Esophagus muscularis mucosa (tissue), 3 donors: ENCODE data around the gene MTUS2.
A peak's percentile ranks its signal among the peaks of the same experiment; 100 is the strongest.

Experiments
- POLR2A ChIP-seq: fragments of 450-650 bp; IDR thresholded peaks from one replicate; pipeline ENCODE4 v1.6.1; 2017; ENCODE audit warnings: antibody characterized with exemption, moderate library complexity, mild to moderate bottlenecking, low read depth
- TF ChIP-seq, protein P1 (sequence below), 3 experiments: fragments of 200-600 bp in 2 of 3; fragments of 450-650 bp in 1 of 3; sonication (generic) in 2 of 3; IDR thresholded peaks; one replicate each; pipeline ENCODE4 v1.5.1; 2017 to 2019; ENCODE audit warnings: antibody characterized with exemption in 3 of 3, mild to moderate bottlenecking in 2 of 3, moderate library complexity in 1 of 3

DNA sequence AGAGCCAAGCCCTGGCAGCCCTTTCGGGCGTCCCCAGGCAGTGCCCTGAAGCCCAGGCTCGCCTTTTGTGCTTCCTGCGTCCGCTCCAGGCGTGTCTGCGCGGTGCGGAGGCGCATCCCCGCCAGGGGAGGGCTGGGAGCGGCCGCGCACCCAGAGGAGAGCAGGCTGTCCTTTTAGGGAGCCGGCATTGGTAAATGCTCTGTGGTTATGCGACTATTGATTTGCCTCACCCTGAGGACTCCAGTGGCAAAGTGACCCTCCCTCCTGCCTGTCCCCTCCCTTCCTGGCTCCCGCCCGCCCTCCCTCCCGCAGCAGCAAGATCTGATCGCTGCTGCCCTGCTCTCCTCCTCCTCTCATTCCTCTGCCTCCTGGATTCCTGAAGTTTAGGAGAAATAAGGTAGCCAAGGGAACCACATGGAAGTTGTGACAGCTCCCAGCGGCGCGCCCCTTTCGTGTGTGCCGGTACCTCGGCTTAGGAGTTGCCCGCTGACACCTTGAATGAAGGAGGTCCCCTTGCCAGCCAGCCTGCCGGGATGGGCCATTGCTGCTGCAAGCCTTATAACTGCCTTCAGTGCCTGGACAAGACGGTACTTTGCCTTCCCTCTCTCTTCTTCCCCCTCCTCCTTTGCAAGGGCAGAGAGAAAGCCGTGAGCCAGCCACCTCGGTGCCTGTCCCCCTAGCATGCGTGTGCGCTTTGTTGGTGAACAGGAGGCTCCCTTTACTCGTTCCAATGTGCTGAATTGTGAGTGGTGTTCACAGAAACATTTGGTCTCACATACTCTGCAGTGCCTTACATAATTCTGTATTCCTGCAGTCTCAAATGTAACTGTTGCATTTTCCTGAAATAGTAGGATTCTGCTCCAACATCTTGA, 608.4 kb downstream of the MTUS2 start:
- no peak for TF ChIP-seq POLR2A
- TF ChIP-seq, protein P1, sequence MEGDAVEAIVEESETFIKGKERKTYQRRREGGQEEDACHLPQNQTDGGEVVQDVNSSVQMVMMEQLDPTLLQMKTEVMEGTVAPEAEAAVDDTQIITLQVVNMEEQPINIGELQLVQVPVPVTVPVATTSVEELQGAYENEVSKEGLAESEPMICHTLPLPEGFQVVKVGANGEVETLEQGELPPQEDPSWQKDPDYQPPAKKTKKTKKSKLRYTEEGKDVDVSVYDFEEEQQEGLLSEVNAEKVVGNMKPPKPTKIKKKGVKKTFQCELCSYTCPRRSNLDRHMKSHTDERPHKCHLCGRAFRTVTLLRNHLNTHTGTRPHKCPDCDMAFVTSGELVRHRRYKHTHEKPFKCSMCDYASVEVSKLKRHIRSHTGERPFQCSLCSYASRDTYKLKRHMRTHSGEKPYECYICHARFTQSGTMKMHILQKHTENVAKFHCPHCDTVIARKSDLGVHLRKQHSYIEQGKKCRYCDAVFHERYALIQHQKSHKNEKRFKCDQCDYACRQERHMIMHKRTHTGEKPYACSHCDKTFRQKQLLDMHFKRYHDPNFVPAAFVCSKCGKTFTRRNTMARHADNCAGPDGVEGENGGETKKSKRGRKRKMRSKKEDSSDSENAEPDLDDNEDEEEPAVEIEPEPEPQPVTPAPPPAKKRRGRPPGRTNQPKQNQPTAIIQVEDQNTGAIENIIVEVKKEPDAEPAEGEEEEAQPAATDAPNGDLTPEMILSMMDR (IDR thresholded peaks at IDR 0.05), result peak in 1 of 3 experiments; percentile 35
